Measurements from ENCODE around the gene TSPOAP1.

DNA sequence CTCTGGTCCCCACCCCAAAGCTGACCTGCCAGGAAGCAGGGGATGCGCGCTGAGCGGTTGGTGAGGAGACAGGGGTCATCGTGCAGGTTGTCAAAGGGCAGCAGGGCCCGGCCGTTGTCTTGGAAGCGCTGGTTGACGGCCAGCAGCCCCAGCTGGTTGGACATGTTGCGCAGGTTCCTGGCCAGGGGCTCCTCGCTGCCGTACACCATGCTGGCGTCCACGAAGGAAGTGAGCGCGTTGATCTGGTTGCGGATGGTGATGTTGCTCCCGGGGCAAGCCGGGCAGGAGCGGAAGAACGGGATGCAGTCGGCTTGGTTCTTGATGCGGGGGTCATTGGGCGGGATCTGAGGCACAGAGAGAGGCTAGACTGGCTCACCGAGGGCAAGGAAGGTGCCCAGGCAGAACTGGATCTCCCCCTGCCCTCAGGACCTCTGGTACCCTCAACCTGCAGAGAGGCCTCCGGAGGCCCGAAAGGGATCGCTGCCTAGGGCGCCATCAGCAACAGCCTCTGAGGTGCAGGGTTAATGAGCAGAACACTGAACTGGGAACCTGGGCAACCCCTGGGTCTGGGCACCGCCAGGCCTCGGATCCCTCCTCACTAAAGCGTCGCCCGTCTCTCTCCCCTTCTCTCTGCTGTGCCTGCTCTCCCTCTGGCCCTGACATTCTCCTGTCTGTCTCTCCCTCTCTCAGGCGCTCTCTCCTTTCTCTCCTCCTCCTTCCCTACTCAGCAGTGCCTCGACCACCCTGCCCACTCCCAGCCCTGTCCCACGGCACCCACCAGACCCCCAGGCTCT is 50.6 kb downstream of the TSPOAP1 start:
- TF ChIP-seq POLR2A (IDR thresholded peaks at IDR 0.05; ENCODE audit: insufficient read depth in 1 of 2, low read depth in 2 of 2, low read length in 2 of 2) (no peak), YY1 (IDR thresholded peaks at IDR 0.05; ENCODE audit: insufficient read depth, insufficient replicate concordance, low read depth, low read length) (no peak), XRCC5 (optimal IDR thresholded peaks at IDR 0.05; ENCODE audit: low read length) (no peak), TP53 (CRISPR knock-in tag; conservative IDR thresholded peaks at IDR 0.05) (no peak), ZNF121 (CRISPR knock-in tag; IDR thresholded peaks at IDR 0.05) (no peak)
- TF ChIP-seq, protein P1, sequence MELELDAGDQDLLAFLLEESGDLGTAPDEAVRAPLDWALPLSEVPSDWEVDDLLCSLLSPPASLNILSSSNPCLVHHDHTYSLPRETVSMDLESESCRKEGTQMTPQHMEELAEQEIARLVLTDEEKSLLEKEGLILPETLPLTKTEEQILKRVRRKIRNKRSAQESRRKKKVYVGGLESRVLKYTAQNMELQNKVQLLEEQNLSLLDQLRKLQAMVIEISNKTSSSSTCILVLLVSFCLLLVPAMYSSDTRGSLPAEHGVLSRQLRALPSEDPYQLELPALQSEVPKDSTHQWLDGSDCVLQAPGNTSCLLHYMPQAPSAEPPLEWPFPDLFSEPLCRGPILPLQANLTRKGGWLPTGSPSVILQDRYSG (CRISPR knock-in tag; IDR thresholded peaks at IDR 0.05) = no peak
- TF ChIP-seq, protein P2, sequence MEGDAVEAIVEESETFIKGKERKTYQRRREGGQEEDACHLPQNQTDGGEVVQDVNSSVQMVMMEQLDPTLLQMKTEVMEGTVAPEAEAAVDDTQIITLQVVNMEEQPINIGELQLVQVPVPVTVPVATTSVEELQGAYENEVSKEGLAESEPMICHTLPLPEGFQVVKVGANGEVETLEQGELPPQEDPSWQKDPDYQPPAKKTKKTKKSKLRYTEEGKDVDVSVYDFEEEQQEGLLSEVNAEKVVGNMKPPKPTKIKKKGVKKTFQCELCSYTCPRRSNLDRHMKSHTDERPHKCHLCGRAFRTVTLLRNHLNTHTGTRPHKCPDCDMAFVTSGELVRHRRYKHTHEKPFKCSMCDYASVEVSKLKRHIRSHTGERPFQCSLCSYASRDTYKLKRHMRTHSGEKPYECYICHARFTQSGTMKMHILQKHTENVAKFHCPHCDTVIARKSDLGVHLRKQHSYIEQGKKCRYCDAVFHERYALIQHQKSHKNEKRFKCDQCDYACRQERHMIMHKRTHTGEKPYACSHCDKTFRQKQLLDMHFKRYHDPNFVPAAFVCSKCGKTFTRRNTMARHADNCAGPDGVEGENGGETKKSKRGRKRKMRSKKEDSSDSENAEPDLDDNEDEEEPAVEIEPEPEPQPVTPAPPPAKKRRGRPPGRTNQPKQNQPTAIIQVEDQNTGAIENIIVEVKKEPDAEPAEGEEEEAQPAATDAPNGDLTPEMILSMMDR (CRISPR knock-in tag; IDR thresholded peaks at IDR 0.05) = no peak
- TF ChIP-seq, protein P3, sequence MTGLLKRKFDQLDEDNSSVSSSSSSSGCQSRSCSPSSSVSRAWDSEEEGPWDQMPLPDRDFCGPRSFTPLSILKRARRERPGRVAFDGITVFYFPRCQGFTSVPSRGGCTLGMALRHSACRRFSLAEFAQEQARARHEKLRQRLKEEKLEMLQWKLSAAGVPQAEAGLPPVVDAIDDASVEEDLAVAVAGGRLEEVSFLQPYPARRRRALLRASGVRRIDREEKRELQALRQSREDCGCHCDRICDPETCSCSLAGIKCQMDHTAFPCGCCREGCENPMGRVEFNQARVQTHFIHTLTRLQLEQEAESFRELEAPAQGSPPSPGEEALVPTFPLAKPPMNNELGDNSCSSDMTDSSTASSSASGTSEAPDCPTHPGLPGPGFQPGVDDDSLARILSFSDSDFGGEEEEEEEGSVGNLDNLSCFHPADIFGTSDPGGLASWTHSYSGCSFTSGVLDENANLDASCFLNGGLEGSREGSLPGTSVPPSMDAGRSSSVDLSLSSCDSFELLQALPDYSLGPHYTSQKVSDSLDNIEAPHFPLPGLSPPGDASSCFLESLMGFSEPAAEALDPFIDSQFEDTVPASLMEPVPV (CRISPR knock-in tag; IDR thresholded peaks at IDR 0.05) = no peak
- TF ChIP-seq, protein P4, sequence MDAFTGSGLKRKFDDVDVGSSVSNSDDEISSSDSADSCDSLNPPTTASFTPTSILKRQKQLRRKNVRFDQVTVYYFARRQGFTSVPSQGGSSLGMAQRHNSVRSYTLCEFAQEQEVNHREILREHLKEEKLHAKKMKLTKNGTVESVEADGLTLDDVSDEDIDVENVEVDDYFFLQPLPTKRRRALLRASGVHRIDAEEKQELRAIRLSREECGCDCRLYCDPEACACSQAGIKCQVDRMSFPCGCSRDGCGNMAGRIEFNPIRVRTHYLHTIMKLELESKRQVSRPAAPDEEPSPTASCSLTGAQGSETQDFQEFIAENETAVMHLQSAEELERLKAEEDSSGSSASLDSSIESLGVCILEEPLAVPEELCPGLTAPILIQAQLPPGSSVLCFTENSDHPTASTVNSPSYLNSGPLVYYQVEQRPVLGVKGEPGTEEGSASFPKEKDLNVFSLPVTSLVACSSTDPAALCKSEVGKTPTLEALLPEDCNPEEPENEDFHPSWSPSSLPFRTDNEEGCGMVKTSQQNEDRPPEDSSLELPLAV (CRISPR knock-in tag; conservative IDR thresholded peaks at IDR 0.05; ENCODE audit: low read depth) = no peak
- TF ChIP-seq, protein P5, sequence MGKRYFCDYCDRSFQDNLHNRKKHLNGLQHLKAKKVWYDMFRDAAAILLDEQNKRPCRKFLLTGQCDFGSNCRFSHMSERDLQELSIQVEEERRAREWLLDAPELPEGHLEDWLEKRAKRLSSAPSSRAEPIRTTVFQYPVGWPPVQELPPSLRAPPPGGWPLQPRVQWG (CRISPR knock-in tag; IDR thresholded peaks at IDR 0.05; ENCODE audit: borderline replicate concordance, low read depth) = no peak

Measured in HepG2 (cell line).